Neural progenitor cell (in vitro differentiated cells): ENCODE measurements around the gene INPP4A. TPM values are rescaled to one million over a fixed set of nuclear protein-coding genes. Genes with fewer than 3 reads are reported as not detected.

Experiments used
- DNase-seq: peaks from one replicate; pipeline ENCODE4 v3.0.0-alpha.2; 2016; ENCODE audit warnings: low spot score
- H2AFZ ChIP-seq: fragments of 200-600 bp; sonication (generic); replicated peaks from 2 replicates; pipeline ENCODE4 v1.6.1; 2016; ENCODE audit warnings: antibody characterized with exemption
- H3F3A ChIP-seq: fragments of 200-600 bp; sonication (generic); 2 replicates; pipeline ENCODE4 v1.6.1; 2016; ENCODE audit warnings: antibody characterized with exemption, low read depth
- H3K27ac ChIP-seq: fragments of 200-600 bp; sonication (generic); 2 replicates; pipeline ENCODE4 v1.5.1; 2016; ENCODE audit warnings: mild to moderate bottlenecking
- H3K27me3 ChIP-seq: fragments of 200-600 bp; sonication (generic); 2 replicates; pipeline ENCODE4 v1.6.1; 2016; ENCODE audit warnings: mild to moderate bottlenecking, moderate library complexity
- H3K36me3 ChIP-seq: fragments of 200-600 bp; sonication (generic); 2 replicates; pipeline ENCODE4 v1.5.1; 2016
- H3K4me1 ChIP-seq: fragments of 200-600 bp; sonication (generic); 2 replicates; pipeline ENCODE4 v1.6.1; 2016; ENCODE audit warnings: mixed run types
- H3K4me2 ChIP-seq: fragments of 200-600 bp; sonication (generic); 2 replicates; pipeline ENCODE4 v1.6.1; 2016
- H3K4me3 ChIP-seq: fragments of 200-600 bp; sonication (generic); 2 replicates; pipeline ENCODE4 v1.5.1; 2016
- H3K79me2 ChIP-seq: fragments of 200-600 bp; sonication (generic); 2 replicates; pipeline ENCODE4 v1.6.1; 2016; ENCODE audit warnings: low read depth
- H3K9ac ChIP-seq: fragments of 200-600 bp; sonication (generic); 2 replicates; pipeline ENCODE4 v1.6.1; 2016
- H3K9me3 ChIP-seq: fragments of 200-600 bp; sonication (generic); 2 replicates; pipeline ENCODE4 v1.5.1; 2016; ENCODE audit warnings: low read depth
- H4K20me1 ChIP-seq: fragments of 200-600 bp; sonication (generic); 2 replicates; pipeline ENCODE4 v1.6.1; 2016; ENCODE audit warnings: low read depth
- H3K27ac Mint-ChIP-seq: 3 replicates; pipeline ENCODE4 v1.8.0; 2021; ENCODE audit warnings: mixed read lengths
- H3K27me3 Mint-ChIP-seq: 2 replicates; pipeline ENCODE4 v1.8.0; 2022; ENCODE audit warnings: low read depth, mild to moderate bottlenecking, inconsistent platforms, moderate library complexity, mixed read lengths; ENCODE audit not compliant: insufficient read depth
- H3K36me3 Mint-ChIP-seq: 3 replicates; pipeline ENCODE4 v1.8.0; 2021; ENCODE audit warnings: mixed read lengths
- H3K4me1 Mint-ChIP-seq: 3 replicates; pipeline ENCODE4 v1.8.0; 2021; ENCODE audit warnings: mixed read lengths
- H3K4me3 Mint-ChIP-seq: 3 replicates; pipeline ENCODE4 v1.8.0; 2021; ENCODE audit warnings: mild to moderate bottlenecking, moderate library complexity, mixed read lengths
- H3K9me3 Mint-ChIP-seq: 3 replicates; pipeline ENCODE4 v1.8.0; 2020; ENCODE audit warnings: mixed read lengths
- EZH2 ChIP-seq: fragments of 200-600 bp; sonication (generic); IDR thresholded peaks from 2 replicates; pipeline ENCODE4 v1.6.1; 2017; ENCODE audit warnings: antibody characterized with exemption, mild to moderate bottlenecking, moderate library complexity
- EZH2phosphoT487 ChIP-seq: fragments of 200-600 bp; sonication (generic); IDR thresholded peaks from 2 replicates; pipeline ENCODE4 v1.6.1; 2017; ENCODE audit warnings: antibody characterized with exemption
- total RNA-seq: library from RNA; depleted of rRNA; stranded (reverse); fragments of >200 nt; gene quantifications from 2 replicates; pipeline ENCODE4 v1.2.3, GENCODE V29; 2015; ENCODE audit warnings: low replicate concordance
- TF ChIP-seq, protein P1 (sequence below): fragments of 200-600 bp; sonication (generic); IDR thresholded peaks from 2 replicates; pipeline ENCODE4 v1.5.1; 2017; ENCODE audit warnings: antibody characterized with exemption, mild to moderate bottlenecking

The INPP4A gene
- total RNA-seq, 1 donor from 2014 or later = 35.1 TPM

DNA sequence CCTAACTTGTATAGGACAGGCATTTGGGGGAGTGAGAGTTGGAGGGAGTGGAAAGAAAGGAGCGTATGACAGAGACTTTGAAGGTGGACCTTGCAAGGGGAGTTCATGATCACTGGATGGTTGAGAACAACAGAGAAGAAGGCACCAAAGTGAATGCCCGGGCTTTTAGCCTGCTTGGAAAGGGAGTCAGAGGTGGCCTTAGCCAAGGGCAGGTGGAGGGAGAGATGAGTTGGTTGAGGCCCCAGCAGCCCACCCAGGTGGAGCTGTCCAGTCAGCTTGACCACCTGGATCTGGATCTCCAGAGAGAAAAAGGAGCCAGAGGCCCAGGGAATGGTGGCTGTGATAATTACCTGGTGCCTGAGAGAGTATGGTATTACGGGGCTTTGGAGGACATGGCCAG is 90.1 kb downstream of the INPP4A start:
- no peak overlapping the region for H3K27ac Mint-ChIP-seq
- peaks cover 14% of the 10 kb centered on the region for H3K36me3 Mint-ChIP-seq
- no peaks in the 10 kb centered on the region for H3K9me3 Mint-ChIP-seq
- no peak for TF ChIP-seq EZH2phosphoT487
- TF ChIP-seq, protein P1, sequence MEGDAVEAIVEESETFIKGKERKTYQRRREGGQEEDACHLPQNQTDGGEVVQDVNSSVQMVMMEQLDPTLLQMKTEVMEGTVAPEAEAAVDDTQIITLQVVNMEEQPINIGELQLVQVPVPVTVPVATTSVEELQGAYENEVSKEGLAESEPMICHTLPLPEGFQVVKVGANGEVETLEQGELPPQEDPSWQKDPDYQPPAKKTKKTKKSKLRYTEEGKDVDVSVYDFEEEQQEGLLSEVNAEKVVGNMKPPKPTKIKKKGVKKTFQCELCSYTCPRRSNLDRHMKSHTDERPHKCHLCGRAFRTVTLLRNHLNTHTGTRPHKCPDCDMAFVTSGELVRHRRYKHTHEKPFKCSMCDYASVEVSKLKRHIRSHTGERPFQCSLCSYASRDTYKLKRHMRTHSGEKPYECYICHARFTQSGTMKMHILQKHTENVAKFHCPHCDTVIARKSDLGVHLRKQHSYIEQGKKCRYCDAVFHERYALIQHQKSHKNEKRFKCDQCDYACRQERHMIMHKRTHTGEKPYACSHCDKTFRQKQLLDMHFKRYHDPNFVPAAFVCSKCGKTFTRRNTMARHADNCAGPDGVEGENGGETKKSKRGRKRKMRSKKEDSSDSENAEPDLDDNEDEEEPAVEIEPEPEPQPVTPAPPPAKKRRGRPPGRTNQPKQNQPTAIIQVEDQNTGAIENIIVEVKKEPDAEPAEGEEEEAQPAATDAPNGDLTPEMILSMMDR = no peak
- TF ChIP-seq EZH2 = no peak
- Histone ChIP-seq H3F3A (no peaks in the 10 kb centered on the region), H4K20me1 (no peaks in the 10 kb centered on the region), H3K27ac (no peak overlapping the region), H3K36me3 (no peaks in the 10 kb centered on the region), H2AFZ (no peak overlapping the region), H3K4me2 (no peak overlapping the region), H3K4me3 (no peak overlapping the region), H3K9ac (no peak overlapping the region), H3K9me3 (no peaks in the 10 kb centered on the region), H3K79me2 (no peaks in the 10 kb centered on the region), H3K27me3 (no peaks in the 10 kb centered on the region), H3K4me1 (peaks cover 6% of the 10 kb centered on the region)
- no peaks in the 10 kb centered on the region for H3K27me3 Mint-ChIP-seq
- peaks cover 15% of the 10 kb centered on the region for H3K4me1 Mint-ChIP-seq
- DNase-seq = no peak
- H3K4me3 Mint-ChIP-seq = no peak overlapping the region

DNA sequence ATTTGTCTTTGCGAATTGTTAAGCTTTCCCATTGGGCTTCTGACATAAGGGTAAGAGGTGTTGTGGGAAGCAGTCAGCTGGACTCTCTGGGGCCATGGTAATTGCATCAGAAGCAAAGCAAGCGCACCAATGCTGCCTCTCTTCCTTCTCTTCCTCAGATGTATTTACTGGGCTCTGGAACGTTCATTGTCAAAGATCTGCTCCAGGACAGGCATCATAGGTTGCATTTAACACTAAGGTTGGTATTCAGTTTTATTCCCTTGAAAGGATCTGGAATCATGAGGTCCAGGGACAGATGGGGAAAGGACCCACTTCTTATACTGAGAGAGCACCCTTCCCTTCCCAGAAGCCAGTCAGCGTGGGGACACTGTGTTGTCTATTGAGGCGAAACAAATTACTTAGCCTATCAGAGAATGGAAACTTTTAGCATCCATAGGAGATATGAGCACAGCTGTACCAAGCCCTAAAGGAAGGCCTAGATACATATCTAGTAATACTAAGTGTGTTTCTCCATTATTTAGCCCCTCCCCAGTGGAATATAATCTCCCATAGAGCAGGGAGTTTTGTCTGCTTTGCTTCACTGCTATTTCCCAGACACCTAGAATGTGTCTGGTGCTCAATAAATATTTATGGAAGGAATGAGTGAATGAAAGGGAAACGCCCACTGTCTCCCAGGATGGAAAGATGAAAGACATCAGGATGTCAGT is 91.5 kb downstream of the INPP4A start:
- Histone ChIP-seq H4K20me1 (no peaks in the 10 kb centered on the region), H3K79me2 (no peaks in the 10 kb centered on the region), H3K4me1 (no peaks in the 10 kb centered on the region), H3K9me3 (no peaks in the 10 kb centered on the region), H3K9ac (no peak overlapping the region), H3K27ac (no peak overlapping the region), H3K27me3 (no peaks in the 10 kb centered on the region), H3K4me2 (no peak overlapping the region), H3K36me3 (no peaks in the 10 kb centered on the region), H3K4me3 (no peak overlapping the region), H3F3A (no peaks in the 10 kb centered on the region), H2AFZ (no peak overlapping the region)
- Mint-ChIP-seq H3K27ac (peak overlapping the region; percentile 90), H3K36me3 (peaks cover 23% of the 10 kb centered on the region), H3K4me1 (peaks cover 15% of the 10 kb centered on the region), H3K4me3 (no peak overlapping the region), H3K27me3 (no peaks in the 10 kb centered on the region), H3K9me3 (no peaks in the 10 kb centered on the region)
- no peak for TF ChIP-seq EZH2
- TF ChIP-seq, protein P1 = no peak
- TF ChIP-seq EZH2phosphoT487 = no peak
- DNase-seq = no peak

DNA sequence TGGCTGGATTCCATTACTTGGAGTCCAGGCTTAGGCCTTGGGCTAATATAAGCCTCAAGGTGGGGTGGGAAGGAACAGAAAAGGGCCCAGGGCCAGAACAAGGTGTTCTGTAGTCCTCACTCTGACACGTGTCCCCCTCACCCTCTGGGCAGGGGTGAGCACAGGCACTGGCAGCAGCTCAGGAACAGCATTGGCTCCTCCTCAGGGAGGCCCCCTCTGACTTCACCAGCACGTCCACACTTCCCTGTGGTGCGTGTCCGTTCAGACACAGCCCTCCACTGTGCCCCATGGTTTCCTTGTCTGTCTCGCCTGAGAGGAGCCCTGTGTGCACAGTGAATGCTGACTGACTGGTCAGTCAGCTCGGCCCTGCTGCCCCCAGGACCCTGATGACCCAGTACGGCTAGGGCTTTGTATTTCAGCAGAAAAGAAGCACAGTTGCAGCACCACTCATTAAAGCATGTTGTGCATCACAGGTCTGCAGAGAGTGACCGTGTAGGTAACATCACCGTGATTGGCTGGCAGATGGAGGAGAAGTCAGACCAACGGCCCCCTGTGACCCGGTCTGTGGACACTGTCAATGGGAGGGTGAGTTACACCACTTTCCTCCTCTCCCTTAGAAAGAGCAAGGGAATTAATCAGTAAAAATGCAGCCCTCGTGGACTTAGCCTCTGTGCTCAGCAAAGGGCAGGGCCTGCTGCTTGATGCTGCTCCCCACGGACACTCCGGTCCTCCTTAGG is 92.9 kb downstream of the INPP4A start:
- Histone ChIP-seq H3F3A (no peaks in the 10 kb centered on the region), H3K4me3 (no peak overlapping the region), H3K27ac (no peak overlapping the region), H3K4me1 (no peaks in the 10 kb centered on the region), H3K9ac (no peak overlapping the region), H2AFZ (no peak overlapping the region), H4K20me1 (no peaks in the 10 kb centered on the region), H3K4me2 (no peak overlapping the region), H3K27me3 (no peaks in the 10 kb centered on the region), H3K36me3 (no peaks in the 10 kb centered on the region), H3K9me3 (no peaks in the 10 kb centered on the region), H3K79me2 (no peaks in the 10 kb centered on the region)
- H3K9me3 Mint-ChIP-seq = no peaks in the 10 kb centered on the region
- H3K36me3 Mint-ChIP-seq = peaks cover 23% of the 10 kb centered on the region
- H3K4me1 Mint-ChIP-seq = peaks cover 15% of the 10 kb centered on the region
- no peak for DNase-seq
- H3K4me3 Mint-ChIP-seq = no peak overlapping the region
- H3K27me3 Mint-ChIP-seq = peaks cover 2% of the 10 kb centered on the region
- peak overlapping the region; percentile 80 for H3K27ac Mint-ChIP-seq
- TF ChIP-seq EZH2 (no peak), EZH2phosphoT487 (no peak)
- TF ChIP-seq, protein P1 = no peak
